ENCODE data around the gene CORO2A.
"Not testable (repeated sequence)": the region's sequence is repeated elsewhere in the genome, so short reads cannot be mapped to it uniquely, and the experiment has no call there.

Gene CORO2A

GRCh38 chr9:98084396-98084795 is 108.0 kb downstream of the CORO2A start:
- DNase-seq (ENCODE audit: low read depth): no peak

- no peak for DNase-seq (ENCODE audit: low read depth)
Measured at GRCh38 chr9:98083566-98084183, 108.8 kb downstream of the CORO2A start.

- no peak for DNase-seq (ENCODE audit: low read depth)
Measured at GRCh38 chr9:98083061-98083501, 109.4 kb downstream of the CORO2A start.

- no peak for DNase-seq (ENCODE audit: low read depth)
Measured at GRCh38 chr9:98081477-98082219, 110.8 kb downstream of the CORO2A start.

- no peak for DNase-seq (ENCODE audit: low read depth)
Measured at GRCh38 chr9:98080780-98081179, 111.7 kb downstream of the CORO2A start.

GRCh38 chr9:98080326-98080725 is 112.1 kb downstream of the CORO2A start:
- DNase-seq (ENCODE audit: low read depth): no peak

- DNase-seq (ENCODE audit: low read depth): no peak
Measured at GRCh38 chr9:98078895-98079294, 113.5 kb downstream of the CORO2A start.

- DNase-seq (ENCODE audit: low read depth): not testable (repeated sequence)
Measured at GRCh38 chr9:98076514-98076890, 115.9 kb downstream of the CORO2A start.

GRCh38 chr9:98075332-98075805 is 117.1 kb downstream of the CORO2A start:
- DNase-seq (ENCODE audit: low read depth): no peak

GRCh38 chr9:98074115-98074990 is 118.1 kb downstream of the CORO2A start:
- DNase-seq (ENCODE audit: low read depth): no peak

- no peak for DNase-seq (ENCODE audit: low read depth)
Measured at GRCh38 chr9:98071737-98072136, 120.7 kb downstream of the CORO2A start.

Data from HS-27A (cell line).